SJCRH30 (cell line): ENCODE data around the gene FANCB. TPM values are rescaled to one million over a fixed set of nuclear protein-coding genes. Genes with fewer than 3 reads are reported as not detected.
A peak's percentile ranks its signal among the peaks of the same experiment; 100 is the strongest.

Source experiments
- DNase-seq, 2 experiments: peaks; one replicate each; pipeline ENCODE4 v3.0.0-alpha.2; 2015 to 2020
- H3K27ac ChIP-seq: fragments of 250-450 bp; sonication (Bioruptor Pico); 2 replicates; pipeline ENCODE4 v1.5.1; 2020; ENCODE audit warnings: mild to moderate bottlenecking, moderate library complexity
- H3K27me3 ChIP-seq: fragments of 250-450 bp; sonication (Bioruptor Pico); 2 replicates; pipeline ENCODE4 v1.5.1; 2020; ENCODE audit warnings: mild to moderate bottlenecking, moderate library complexity
- H3K36me3 ChIP-seq: fragments of 250-450 bp; sonication (Bioruptor Pico); 2 replicates; pipeline ENCODE4 v1.5.1; 2020; ENCODE audit warnings: mild to moderate bottlenecking, moderate library complexity
- H3K4me1 ChIP-seq: fragments of 250-450 bp; sonication (Bioruptor Pico); 2 replicates; pipeline ENCODE4 v1.5.1; 2020; ENCODE audit warnings: mild to moderate bottlenecking, moderate library complexity
- H3K4me3 ChIP-seq: fragments of 250-450 bp; sonication (Bioruptor Pico); 2 replicates; pipeline ENCODE4 v1.5.1; 2020; ENCODE audit warnings: mild to moderate bottlenecking, moderate library complexity
- H3K9me3 ChIP-seq: fragments of 250-450 bp; sonication (Bioruptor Pico); replicated peaks from 2 replicates; pipeline ENCODE4 v1.5.1; 2020; ENCODE audit warnings: mild to moderate bottlenecking, moderate library complexity
- total RNA-seq: library from RNA; depleted of rRNA; stranded (reverse); fragments of >200 nt; shearing (Covaris generic); gene quantifications from 2 replicates; pipeline ENCODE4 v1.2.3, GENCODE V29; 2014; rRNA removed

Gene FANCB
- total RNA-seq: 44.4 and 53.8 TPM in 2 replicates

DNA sequence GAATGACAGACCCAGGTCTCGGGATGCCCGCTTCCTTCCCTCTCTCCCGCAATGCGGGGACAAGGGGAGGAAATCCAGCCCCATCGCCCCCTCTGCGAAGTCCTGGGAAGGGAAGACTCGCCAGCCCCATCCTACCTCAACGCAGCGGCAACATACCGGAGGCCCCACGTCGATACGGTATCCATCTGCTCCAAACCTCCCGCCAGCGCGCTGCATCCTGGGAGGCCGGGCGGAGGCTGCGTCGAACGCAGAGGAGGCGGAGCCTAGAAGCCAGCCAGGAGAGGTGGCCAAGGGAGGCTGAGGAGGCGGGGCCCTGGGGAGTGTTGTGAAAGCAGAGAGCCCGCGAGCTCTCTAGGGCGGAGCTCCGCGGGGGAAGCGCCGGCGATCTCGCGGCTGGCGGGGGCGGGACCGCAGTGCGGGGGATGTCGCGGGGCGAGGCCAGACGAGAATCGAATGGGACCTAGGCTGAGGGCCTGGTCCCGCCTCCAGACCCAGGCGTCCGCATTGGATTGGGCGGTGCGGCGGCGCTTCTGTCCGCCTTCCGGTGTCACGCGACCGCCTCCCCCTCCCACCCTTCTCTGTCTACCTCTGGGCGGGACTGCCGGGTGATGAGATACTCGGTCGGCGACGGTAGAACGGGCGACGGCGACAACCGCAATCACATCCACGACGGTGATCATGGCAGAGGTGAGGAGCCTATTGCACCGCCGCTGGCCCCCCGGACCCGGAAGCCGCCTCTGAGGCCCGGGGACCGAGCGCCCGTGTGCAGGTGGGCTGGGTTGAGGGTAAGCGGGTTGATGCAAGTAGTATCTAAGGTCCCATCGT, at the start of gene FANCB, which contains the start of gene MOSPD2:
Gene FANCB, minus strand, starts transcription at position 219 of the 825 bp plus-strand sequence. CDS start 7,559 bp downstream, outside the sequence.
Gene MOSPD2, plus strand, starts transcription at position 571 of the 825 bp plus-strand sequence. Its CDS starts 108 bp downstream, at position 679.
- Histone ChIP-seq H3K9me3 (peaks cover under 1% of the 10 kb centered on the region; the same call in 1 of the 2 replicates), H3K4me1 (no peaks in the 10 kb centered on the region), H3K4me3 (peak within 1 kb of the TSS; percentile 95), H3K36me3 (peaks cover 17% of the 10 kb centered on the region), H3K27me3 (no peaks in the 10 kb centered on the region), H3K27ac (peak within 1 kb of the TSS; percentile 86)
- peak; percentile 98 to 99 for DNase-seq

DNA sequence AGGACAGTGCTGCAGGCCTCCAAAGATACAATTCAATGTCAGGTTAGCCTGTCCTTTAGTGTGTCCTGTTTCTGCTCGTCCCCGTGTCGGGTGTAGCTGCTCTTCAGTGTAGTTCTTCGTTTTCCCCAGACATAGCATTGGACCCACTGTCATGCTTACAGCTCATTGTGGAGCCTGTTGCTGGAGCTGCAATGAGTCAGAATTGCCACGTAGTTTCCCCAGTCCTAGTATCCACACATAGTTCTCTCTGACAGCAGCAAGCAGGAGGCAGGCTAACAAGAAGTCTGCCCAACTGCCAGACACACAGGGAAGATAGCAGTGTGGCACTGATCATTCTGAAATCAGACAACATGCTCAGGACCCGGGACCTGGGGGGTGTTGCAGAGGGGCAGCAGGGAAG, 49.6 kb upstream of the FANCB start:
- no peaks in the 10 kb centered on the region for H3K27me3 ChIP-seq
- no peaks in the 10 kb centered on the region for H3K9me3 ChIP-seq
- H3K4me3 ChIP-seq: no peak overlapping the region
- no peak for DNase-seq
- H3K4me1 ChIP-seq: 0 out of 2 replicates have a peak, but pooled peaks cover 2% of the 10 kb centered on the region
- H3K36me3 ChIP-seq: no peaks in the 10 kb centered on the region
- no peak overlapping the region for H3K27ac ChIP-seq

DNA sequence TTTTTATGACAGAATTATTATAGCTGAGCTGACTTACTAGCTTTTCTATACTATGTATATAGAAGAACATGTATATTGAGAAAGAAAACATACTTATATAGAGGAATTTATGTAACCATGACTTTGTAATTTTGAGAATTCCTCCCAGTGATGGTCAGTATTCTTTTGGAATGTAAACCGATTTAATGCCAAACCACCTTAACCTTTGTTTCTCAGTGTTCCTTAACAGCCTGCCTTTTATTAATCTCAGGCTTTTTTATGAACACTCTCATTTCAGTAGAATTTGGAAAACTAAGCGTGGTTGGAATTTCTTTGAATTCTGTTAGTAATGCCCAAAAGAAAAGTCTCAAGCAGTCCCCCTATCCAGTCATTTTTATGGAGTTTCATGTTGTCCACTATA, 47.3 kb upstream of the FANCB start:
- H3K36me3 ChIP-seq: peaks cover 7% of the 10 kb centered on the region
- no peaks in the 10 kb centered on the region for H3K9me3 ChIP-seq
- DNase-seq: no peak
- H3K27ac ChIP-seq: no peak overlapping the region
- H3K4me3 ChIP-seq: no peak overlapping the region
- no peaks in the 10 kb centered on the region for H3K4me1 ChIP-seq
- no peaks in the 10 kb centered on the region for H3K27me3 ChIP-seq

DNA sequence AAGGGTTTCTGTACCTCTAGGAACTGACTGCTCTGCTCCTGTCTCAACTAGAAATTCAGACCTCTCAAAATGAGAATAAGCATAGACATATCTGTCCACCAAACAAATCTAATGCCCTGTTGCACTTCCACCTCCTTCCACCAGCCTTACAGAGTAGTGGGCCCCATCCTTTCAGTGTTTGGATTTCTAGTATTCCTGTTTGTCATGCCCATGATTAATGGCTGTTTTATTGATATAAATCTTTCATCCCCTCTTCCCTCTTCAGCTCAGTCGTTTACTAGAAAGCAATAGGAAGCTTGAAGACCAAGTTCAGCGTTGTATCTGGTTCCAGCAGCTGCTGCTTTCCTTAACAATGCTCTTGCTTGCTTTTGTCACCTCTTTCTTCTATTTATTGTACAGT, 46.5 kb upstream of the FANCB start:
- no peak overlapping the region for H3K4me3 ChIP-seq
- H3K27ac ChIP-seq: no peak overlapping the region
- no peak for DNase-seq

DNA sequence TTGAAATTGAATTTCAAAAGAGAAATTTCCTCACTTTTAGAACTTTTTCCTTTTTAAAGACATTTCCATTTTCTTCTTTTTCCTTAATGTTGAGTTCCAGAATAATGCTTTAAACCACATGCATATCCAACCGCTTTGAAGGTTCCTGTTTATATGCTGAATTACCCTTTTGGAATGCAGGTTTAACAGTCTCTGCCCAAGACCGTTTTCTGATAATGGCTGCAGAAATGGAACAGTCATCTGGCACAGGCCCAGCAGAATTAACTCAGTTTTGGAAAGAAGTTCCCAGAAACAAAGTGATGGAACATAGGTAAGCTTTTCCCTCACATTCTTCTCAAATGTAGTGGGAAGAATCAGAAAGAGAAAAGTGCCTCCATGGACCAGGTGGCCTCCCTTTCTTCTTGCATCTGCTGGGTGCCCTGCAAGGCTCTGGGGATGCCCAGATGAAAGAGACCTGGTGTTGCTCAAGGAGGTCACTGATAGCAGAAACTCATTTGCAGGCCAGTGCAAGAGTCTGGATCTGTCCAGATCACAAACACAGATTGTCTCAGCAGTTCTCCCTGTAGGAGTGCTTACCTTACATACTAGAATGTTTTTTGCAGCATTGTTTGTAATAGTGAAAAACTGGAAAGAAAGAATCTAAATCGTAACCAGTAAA, 43.3 kb upstream of the FANCB start:
- no peaks in the 10 kb centered on the region for H3K9me3 ChIP-seq
- H3K36me3 ChIP-seq: peaks cover 27% of the 10 kb centered on the region
- no peaks in the 10 kb centered on the region for H3K4me1 ChIP-seq
- H3K4me3 ChIP-seq: no peak overlapping the region
- DNase-seq: no peak
- H3K27me3 ChIP-seq: no peaks in the 10 kb centered on the region
- H3K27ac ChIP-seq: no peak overlapping the region

More for the DNA sequence above, 46.5 kb upstream of the FANCB start:
- Histone ChIP-seq H3K9me3 (no peaks in the 10 kb centered on the region), H3K36me3 (peaks cover 11% of the 10 kb centered on the region), H3K4me1 (no peaks in the 10 kb centered on the region), H3K27me3 (no peaks in the 10 kb centered on the region)

DNA sequence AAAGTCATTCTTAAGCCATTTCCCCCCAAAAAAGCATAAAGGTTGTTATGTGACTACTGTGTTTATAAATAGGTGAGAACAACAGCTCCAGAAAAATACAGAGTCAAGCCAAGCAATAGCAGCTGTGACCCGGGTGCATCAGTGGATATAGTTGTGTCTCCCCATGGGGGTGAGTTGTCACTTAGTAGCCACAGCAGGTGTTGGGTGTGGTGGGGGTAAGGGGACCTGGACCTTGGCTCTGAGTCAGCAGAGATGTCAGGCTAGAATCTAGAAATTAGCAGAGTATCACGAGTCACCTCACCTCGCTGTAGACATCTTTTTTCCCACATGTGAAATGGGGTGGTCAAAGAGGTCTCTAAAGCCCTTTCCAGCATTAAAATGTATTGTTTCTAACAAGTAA, 42.7 kb upstream of the FANCB start:
- Histone ChIP-seq H3K27me3 (no peaks in the 10 kb centered on the region), H3K4me3 (no peak overlapping the region), H3K27ac (no peak overlapping the region), H3K9me3 (no peaks in the 10 kb centered on the region), H3K36me3 (peaks cover 27% of the 10 kb centered on the region), H3K4me1 (no peaks in the 10 kb centered on the region)
- DNase-seq: peak; percentile 15 to 17

DNA sequence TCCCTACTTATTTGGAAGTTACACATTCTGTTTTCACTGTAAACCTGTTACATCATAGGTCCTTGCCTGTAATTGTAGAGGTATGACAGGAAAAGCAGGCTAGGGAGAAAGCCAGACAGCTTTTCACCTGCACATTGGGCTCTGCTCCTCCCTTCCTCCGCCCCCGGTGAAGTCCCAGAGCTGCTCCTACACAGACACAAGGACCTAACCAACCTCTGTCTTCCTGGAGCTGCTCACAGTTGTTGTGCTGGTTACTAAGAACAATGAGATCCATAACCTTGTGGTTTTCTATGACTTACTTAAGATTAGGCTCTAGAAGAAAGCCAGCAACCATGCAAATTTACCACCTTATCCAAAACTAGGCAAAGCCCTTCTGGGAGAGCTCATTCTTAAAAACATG, 40.4 kb upstream of the FANCB start:
- Histone ChIP-seq H3K4me3 (no peak overlapping the region), H3K9me3 (no peaks in the 10 kb centered on the region), H3K27me3 (no peaks in the 10 kb centered on the region), H3K27ac (no peak overlapping the region), H3K4me1 (no peaks in the 10 kb centered on the region), H3K36me3 (peaks cover 29% of the 10 kb centered on the region)
- no peak for DNase-seq

DNA sequence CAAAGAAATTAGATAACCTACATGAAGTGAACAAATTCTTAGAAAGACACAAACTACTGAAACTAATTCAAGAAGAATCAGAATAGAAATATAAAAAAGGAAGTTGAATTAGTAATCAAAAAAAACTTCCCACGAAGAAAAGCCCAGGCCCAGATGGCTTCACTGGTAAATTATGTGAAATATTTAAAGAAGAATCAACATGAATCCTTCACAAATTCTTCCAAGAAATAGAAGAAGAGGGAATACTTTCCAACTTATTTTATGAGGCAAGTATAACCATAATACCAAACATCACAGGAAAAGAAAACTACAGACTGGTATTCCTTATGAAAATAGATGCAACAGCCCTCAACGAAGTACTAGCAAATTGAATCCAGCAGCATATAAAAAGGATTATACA, 31.0 kb upstream of the FANCB start:
- Histone ChIP-seq H3K4me1 (peaks cover 9% of the 10 kb centered on the region), H3K27ac (no peak overlapping the region), H3K36me3 (peaks cover 7% of the 10 kb centered on the region), H3K27me3 (no peaks in the 10 kb centered on the region), H3K4me3 (no peak overlapping the region), H3K9me3 (no peaks in the 10 kb centered on the region)
- DNase-seq: no peak

DNA sequence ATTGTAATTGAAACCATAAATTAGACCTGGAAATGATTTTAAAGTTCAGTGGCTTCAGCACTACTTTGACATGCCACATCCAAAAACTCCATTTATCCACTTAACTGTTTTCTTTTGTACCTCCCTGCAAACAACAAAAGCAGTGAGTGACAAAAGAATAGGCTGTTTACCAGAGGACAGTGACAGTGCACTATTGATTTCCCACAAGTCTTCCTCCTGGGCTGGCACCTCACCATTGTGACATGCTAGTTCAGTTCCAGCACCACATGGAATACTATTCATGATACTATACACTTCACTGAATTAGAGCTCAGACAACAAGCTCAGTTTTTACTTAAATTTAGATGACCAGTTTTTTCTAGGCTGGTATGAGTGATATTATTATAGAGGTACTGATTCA, 29.7 kb upstream of the FANCB start:
- no peaks in the 10 kb centered on the region for H3K27me3 ChIP-seq
- H3K27ac ChIP-seq: no peak overlapping the region
- no peak overlapping the region for H3K4me3 ChIP-seq
- peaks cover 9% of the 10 kb centered on the region for H3K4me1 ChIP-seq
- DNase-seq: no peak
- H3K36me3 ChIP-seq: peaks cover 12% of the 10 kb centered on the region
- H3K9me3 ChIP-seq: no peaks in the 10 kb centered on the region

DNA sequence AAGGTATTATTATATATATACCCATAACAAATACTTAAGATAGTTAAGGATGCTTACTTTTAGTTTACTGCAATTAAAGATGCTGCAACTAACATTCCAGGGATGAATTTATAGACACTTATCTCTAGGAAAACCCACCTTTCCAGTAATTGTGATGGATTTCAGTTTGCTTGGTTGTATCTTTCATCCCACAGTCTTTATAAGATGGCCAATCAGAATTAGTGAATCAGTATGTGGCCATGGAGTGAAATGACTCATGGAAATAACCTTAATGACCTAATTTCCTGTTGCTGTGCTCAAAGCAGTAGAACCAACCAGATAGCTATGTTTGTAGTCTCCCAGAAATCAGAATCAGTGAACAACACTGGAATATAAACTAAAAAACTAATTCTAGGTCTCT, 26.7 kb upstream of the FANCB start:
- Histone ChIP-seq H3K4me3 (no peak overlapping the region), H3K27me3 (no peaks in the 10 kb centered on the region), H3K36me3 (peaks cover 14% of the 10 kb centered on the region), H3K4me1 (peaks cover 9% of the 10 kb centered on the region), H3K27ac (peak overlapping the region; percentile 47), H3K9me3 (no peaks in the 10 kb centered on the region)
- DNase-seq: peak in 1 of 2 experiments; percentile 43

DNA sequence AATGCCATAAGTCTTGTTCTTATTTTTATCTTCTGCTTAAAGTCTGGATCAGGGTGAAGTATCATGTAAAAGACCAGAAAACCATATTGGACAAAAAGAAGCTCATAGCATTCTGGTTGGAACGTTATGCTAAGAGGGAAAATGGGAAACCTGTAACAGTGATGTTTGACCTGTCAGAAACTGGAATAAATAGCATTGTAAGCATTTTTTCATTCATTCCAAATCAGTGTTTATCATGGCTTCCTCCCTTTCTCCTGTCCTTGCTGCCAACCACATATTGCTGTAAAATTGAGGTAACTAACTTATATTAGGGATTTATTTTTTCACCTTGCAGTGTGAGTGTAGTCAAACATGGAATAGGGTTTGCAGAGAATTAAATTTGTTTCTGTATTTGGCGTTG, 24.2 kb upstream of the FANCB start:
- Histone ChIP-seq H3K27me3 (no peaks in the 10 kb centered on the region), H3K4me1 (peaks cover 9% of the 10 kb centered on the region), H3K9me3 (no peaks in the 10 kb centered on the region), H3K36me3 (peaks cover 14% of the 10 kb centered on the region), H3K4me3 (no peak overlapping the region), H3K27ac (no peak overlapping the region)
- no peak for DNase-seq

DNA sequence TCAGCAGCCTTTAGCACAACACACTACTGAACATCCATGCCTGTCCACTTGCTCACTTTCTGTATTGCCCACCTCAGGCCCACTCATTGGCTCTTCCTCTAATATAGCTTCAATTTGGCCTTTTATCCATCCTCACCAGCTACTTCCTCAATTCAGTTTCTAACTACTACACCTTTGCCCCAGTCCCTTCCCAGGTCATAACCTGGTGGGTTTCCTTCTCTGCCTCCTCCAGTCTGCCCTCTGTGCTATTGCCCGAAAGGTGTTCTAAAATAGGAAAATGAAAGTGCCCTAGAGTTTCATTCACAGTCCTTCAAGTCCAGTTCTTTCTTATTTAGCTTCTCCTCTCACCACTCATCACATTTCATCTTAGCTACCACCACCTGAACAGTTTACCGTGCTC, 23.4 kb upstream of the FANCB start:
- Histone ChIP-seq H3K27me3 (no peaks in the 10 kb centered on the region), H3K36me3 (peaks cover 14% of the 10 kb centered on the region), H3K4me1 (peaks cover 9% of the 10 kb centered on the region), H3K27ac (no peak overlapping the region), H3K9me3 (no peaks in the 10 kb centered on the region), H3K4me3 (no peak overlapping the region)
- DNase-seq: no peak

DNA sequence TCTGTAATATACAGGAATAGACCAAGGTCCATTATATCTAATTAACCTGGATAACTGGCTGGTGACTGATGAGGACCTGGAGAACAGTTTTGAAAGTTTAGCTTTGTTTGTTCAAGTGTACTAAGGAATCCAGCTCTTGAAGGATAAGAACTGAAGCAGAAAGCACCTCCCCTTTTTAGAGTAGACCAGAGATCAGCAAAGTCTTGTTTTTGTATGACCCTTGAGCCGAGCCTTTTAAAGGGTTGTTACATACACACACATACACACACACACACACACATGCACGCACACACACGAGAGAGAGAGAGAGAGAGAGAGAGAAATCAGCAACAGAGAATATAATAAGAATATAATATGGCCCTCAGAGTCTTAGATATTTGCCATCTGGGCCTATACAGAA, 13.4 kb upstream of the FANCB start:
- no peaks in the 10 kb centered on the region for H3K9me3 ChIP-seq
- H3K27ac ChIP-seq: no peak overlapping the region
- H3K36me3 ChIP-seq: no peaks in the 10 kb centered on the region
- no peaks in the 10 kb centered on the region for H3K4me1 ChIP-seq
- no peaks in the 10 kb centered on the region for H3K27me3 ChIP-seq
- DNase-seq: no peak
- H3K4me3 ChIP-seq: no peak overlapping the region

DNA sequence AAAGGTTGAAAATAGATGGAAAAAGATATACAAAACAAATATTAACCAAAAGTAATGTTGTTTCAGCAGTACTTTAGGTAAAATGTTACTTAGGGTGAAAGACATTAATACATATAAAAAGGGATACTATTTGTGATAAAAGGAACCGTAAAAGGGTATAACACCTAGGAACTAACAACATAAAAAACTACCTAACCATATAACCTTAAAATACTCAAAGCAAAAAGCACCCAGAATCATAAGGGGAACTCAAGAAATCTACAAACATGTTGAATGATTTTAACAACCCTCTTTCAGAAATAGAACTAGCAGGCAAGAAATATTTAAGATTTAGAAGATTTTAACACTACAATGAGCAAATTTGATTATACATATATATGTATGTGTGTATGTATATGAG, 11.8 kb upstream of the FANCB start:
- Histone ChIP-seq H3K27ac (no peak overlapping the region), H3K36me3 (no peaks in the 10 kb centered on the region), H3K4me1 (no peaks in the 10 kb centered on the region), H3K27me3 (no peaks in the 10 kb centered on the region), H3K4me3 (no peak overlapping the region), H3K9me3 (no peaks in the 10 kb centered on the region)
- DNase-seq: no peak

DNA sequence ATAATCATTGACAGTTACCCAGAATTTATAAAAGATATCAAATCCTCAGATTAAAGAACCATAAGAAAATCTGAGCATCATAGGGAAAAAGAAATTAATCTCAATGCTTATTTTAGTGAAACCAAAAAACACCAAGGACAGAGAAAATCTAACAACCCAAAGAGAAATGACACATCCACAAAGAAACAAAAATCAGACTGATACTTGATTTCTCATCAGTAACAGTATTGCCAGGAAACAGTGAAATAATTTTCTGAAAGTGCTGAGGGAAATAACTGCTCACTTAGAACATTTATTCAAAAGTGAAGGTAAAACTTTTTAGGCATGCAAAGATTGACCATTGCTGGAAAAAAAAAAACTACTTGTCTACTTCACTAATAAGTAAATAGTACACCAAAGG, 11.0 kb upstream of the FANCB start:
- H3K27ac ChIP-seq: no peak overlapping the region
- no peaks in the 10 kb centered on the region for H3K36me3 ChIP-seq
- DNase-seq: no peak
- H3K4me3 ChIP-seq: no peak overlapping the region
- H3K9me3 ChIP-seq: no peaks in the 10 kb centered on the region; the same call in 1 of the 2 replicates
- no peaks in the 10 kb centered on the region for H3K27me3 ChIP-seq
- no peaks in the 10 kb centered on the region for H3K4me1 ChIP-seq
